ENCODE data around the gene XYLT2. TPM values are rescaled to one million over a fixed set of nuclear protein-coding genes. Genes with fewer than 3 reads are reported as not detected.

The XYLT2 gene
- total and polyA plus RNA-seq, 2 experiments from 2014 or later: 14.2 to 44.9 TPM

- TF ChIP-seq NANOG (IDR thresholded peaks at IDR 0.05; ENCODE audit: borderline replicate concordance) (no peak), ZNF114 (CRISPR knock-in tag; IDR thresholded peaks at IDR 0.05) (no peak), EZH2phosphoT487 (IDR thresholded peaks at IDR 0.05; ENCODE audit: unreplicated experiment) (no peak)
These were observed 14.1 kb downstream of the XYLT2 start (continued) for GRCh38 chr17:50359998-50360461.

DNA sequence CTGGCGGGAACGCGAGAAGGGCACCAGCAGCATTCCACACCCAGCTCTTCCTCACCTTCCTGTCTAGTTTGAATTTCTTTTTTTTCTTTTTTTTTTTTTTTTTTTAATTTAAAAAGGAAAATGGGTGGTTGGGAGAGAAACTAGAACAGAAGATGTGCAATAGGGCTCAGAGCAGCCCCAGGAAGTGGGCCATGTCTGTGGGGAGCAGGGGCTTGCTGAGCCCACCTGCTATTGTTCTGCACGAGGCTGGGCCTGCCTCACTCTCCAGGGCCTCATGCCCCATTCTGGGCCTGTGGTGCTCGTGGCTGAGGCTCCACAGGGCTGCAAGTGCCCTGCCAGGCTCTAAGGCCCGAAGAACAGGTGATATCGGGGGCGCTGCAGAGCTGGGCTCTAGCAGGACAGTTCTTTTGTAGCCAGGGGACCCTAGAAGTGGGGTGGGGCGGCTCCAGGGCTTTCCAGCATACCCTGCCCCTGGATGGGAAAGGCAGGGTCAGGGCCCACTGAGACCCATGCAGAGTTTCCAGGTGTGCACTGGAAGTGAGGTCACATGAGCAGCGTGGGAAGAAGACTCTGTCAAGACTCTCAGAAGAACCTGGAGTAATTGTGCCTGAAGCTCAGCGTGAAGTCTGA is 14.7 kb downstream of the XYLT2 start:
- ATAC-seq (no peak), DNase-seq (ENCODE audit: low spot score) (no peak)
- peaks cover 33% of the 10 kb centered on the region for H3K4me1 Mint-ChIP-seq
- Histone ChIP-seq H3K9me2 (ENCODE audit: insufficient read depth) (no peaks in the 10 kb centered on the region), H3K36me3 (ENCODE audit: insufficient read depth) (no peaks in the 10 kb centered on the region), H3K4me2 (no peak overlapping the region), H3K79me2 (replicated peaks; ENCODE audit: insufficient read depth) (no peaks in the 10 kb centered on the region), H2AFZ (no peak overlapping the region), H3F3A (replicated peaks; ENCODE audit: low read depth) (no peaks in the 10 kb centered on the region), H3K4me3 (no peak overlapping the region), H4K20me1 (replicated peaks; ENCODE audit: insufficient read depth) (no peaks in the 10 kb centered on the region; the same call in 1 of the 2 replicates), H3K27ac (ENCODE audit: low read depth) (no peak overlapping the region), H3K4me1 (ENCODE audit: insufficient read depth) (peaks cover 19% of the 10 kb centered on the region), H3K27me3 (ENCODE audit: insufficient read depth) (no peaks in the 10 kb centered on the region)
- TF ChIP-seq, protein P1, sequence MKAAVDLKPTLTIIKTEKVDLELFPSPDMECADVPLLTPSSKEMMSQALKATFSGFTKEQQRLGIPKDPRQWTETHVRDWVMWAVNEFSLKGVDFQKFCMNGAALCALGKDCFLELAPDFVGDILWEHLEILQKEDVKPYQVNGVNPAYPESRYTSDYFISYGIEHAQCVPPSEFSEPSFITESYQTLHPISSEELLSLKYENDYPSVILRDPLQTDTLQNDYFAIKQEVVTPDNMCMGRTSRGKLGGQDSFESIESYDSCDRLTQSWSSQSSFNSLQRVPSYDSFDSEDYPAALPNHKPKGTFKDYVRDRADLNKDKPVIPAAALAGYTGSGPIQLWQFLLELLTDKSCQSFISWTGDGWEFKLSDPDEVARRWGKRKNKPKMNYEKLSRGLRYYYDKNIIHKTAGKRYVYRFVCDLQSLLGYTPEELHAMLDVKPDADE (IDR thresholded peaks at IDR 0.05): no peak
- TF ChIP-seq ZNF331 (CRISPR knock-in tag; IDR thresholded peaks at IDR 0.05; ENCODE audit: low read depth) (no peak), CREB1 (CRISPR knock-in tag; IDR thresholded peaks at IDR 0.05; ENCODE audit: low read depth) (no peak), JUNB (IDR thresholded peaks at IDR 0.05; ENCODE audit: unreplicated experiment) (no peak), CTCF (conservative IDR thresholded peaks at IDR 0.05; ENCODE audit: low read depth in 2 of 2) (no peak), STAT1 (IDR thresholded peaks at IDR 0.05; ENCODE audit: unreplicated experiment) (no peak), EZH2 (IDR thresholded peaks at IDR 0.05; ENCODE audit: low read depth, unreplicated experiment) (no peak), POLR2AphosphoS5 (IDR thresholded peaks at IDR 0.05; ENCODE audit: low read depth) (no peak), ZNF114 (CRISPR knock-in tag; IDR thresholded peaks at IDR 0.05) (no peak), ZNF462 (CRISPR knock-in tag; IDR thresholded peaks at IDR 0.05) (no peak)
- TF ChIP-seq, protein P2, sequence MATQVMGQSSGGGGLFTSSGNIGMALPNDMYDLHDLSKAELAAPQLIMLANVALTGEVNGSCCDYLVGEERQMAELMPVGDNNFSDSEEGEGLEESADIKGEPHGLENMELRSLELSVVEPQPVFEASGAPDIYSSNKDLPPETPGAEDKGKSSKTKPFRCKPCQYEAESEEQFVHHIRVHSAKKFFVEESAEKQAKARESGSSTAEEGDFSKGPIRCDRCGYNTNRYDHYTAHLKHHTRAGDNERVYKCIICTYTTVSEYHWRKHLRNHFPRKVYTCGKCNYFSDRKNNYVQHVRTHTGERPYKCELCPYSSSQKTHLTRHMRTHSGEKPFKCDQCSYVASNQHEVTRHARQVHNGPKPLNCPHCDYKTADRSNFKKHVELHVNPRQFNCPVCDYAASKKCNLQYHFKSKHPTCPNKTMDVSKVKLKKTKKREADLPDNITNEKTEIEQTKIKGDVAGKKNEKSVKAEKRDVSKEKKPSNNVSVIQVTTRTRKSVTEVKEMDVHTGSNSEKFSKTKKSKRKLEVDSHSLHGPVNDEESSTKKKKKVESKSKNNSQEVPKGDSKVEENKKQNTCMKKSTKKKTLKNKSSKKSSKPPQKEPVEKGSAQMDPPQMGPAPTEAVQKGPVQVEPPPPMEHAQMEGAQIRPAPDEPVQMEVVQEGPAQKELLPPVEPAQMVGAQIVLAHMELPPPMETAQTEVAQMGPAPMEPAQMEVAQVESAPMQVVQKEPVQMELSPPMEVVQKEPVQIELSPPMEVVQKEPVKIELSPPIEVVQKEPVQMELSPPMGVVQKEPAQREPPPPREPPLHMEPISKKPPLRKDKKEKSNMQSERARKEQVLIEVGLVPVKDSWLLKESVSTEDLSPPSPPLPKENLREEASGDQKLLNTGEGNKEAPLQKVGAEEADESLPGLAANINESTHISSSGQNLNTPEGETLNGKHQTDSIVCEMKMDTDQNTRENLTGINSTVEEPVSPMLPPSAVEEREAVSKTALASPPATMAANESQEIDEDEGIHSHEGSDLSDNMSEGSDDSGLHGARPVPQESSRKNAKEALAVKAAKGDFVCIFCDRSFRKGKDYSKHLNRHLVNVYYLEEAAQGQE (IDR thresholded peaks at IDR 0.05; ENCODE audit: unreplicated experiment): no peak
- peaks cover 37% of the 10 kb centered on the region for H3K36me3 Mint-ChIP-seq (ENCODE audit: low read depth)
- H3K27me3 Mint-ChIP-seq (ENCODE audit: insufficient read depth, low read depth, poor library complexity): peaks cover 12% of the 10 kb centered on the region
- no peak overlapping the region for H3K27ac Mint-ChIP-seq
- H3K4me3 Mint-ChIP-seq: no peak overlapping the region
- H3K9me3 Mint-ChIP-seq: no peaks in the 10 kb centered on the region; the same call in 2 of the 3 replicates
